ENCODE data around the gene CASKIN1. TPM values are rescaled to one million over a fixed set of nuclear protein-coding genes. Genes with fewer than 3 reads are reported as not detected.

The CASKIN1 gene
- total RNA-seq, 2 donors from 2014 or later = 0.66 to 0.78 TPM

- Histone ChIP-seq H3K9me3 (no peaks in the 10 kb centered on the region), H3K4me1 (peaks cover 23% of the 10 kb centered on the region), H3K27me3 (peaks cover 0 to 5% of the 10 kb centered on the region in 2 donors), H3K27ac (no peak overlapping the region), H3K4me3 (no peak overlapping the region), H3K36me3 (replicated peaks in 1 of 2; ENCODE audit: insufficient read depth in 1 of 2, low read depth in 2 of 2) (peaks cover 13 to 14% of the 10 kb centered on the region in 2 donors)
- ATAC-seq = no peak
- 50 to 52% methylated on average over 2 to 17 of the region's 18 CpGs for WGBS, 2 donors
- no peak for DNase-seq
- no peak for TF ChIP-seq CTCF (IDR thresholded peaks at IDR 0.05)
- TF ChIP-seq POLR2A (IDR thresholded peaks at IDR 0.05) = no peak
- intact Hi-C loops (cut with DNase I) = no loop called here
Observed at GRCh38 chr16:2238150-2238837, 41.9 kb upstream of the CASKIN1 start.

- ATAC-seq (peak; percentile 8), DNase-seq (no peak)
- Histone ChIP-seq H3K4me1 (peaks cover 23% of the 10 kb centered on the region), H3K4me3 (no peak overlapping the region), H3K27me3 (peaks cover 0 to 5% of the 10 kb centered on the region in 2 donors), H3K36me3 (replicated peaks in 1 of 2; ENCODE audit: insufficient read depth in 1 of 2, low read depth in 2 of 2) (peaks cover 10 to 19% of the 10 kb centered on the region in 2 donors), H3K27ac (no peak overlapping the region), H3K9me3 (no peaks in the 10 kb centered on the region)
- no peak for TF ChIP-seq POLR2A (IDR thresholded peaks at IDR 0.05)
- TF ChIP-seq CTCF (IDR thresholded peaks at IDR 0.05) = no peak
- WGBS, 2 donors = 9 to 23% methylated on average over 11 to 65 of the region's 65 CpGs
- intact Hi-C loops (cut with DNase I) = no loop called here
Observed at GRCh38 chr16:2237493-2238149, 41.2 kb upstream of the CASKIN1 start.

GRCh38 chr16:2237102-2237482 lies 40.7 kb upstream of the CASKIN1 start:
- H3K36me3 ChIP-seq (replicated peaks in 1 of 2; ENCODE audit: insufficient read depth in 1 of 2, low read depth in 2 of 2) = peaks cover 8 to 18% of the 10 kb centered on the region in 2 donors
- 6 to 13% methylated on average over 7 to 37 of the region's 40 CpGs for WGBS, 2 donors
- peaks cover 23% of the 10 kb centered on the region for H3K4me1 ChIP-seq
- no peak for DNase-seq
- peaks cover 0 to 5% of the 10 kb centered on the region in 2 donors for H3K27me3 ChIP-seq
- TF ChIP-seq CTCF (IDR thresholded peaks at IDR 0.05) = no peak
- TF ChIP-seq POLR2A (IDR thresholded peaks at IDR 0.05) = no peak
- no peak for ATAC-seq
- H3K4me3 ChIP-seq = no peak overlapping the region
- H3K27ac ChIP-seq = no peak overlapping the region
- intact Hi-C loops (cut with DNase I) = no loop called here
- no peaks in the 10 kb centered on the region for H3K9me3 ChIP-seq

GRCh38 chr16:2236337-2237101 lies 40.1 kb upstream of the CASKIN1 start, which contains the start of gene DNASE1L2:
Gene DNASE1L2, plus strand, starts transcription at chr16:2236444. Its CDS starts 373 bp downstream, at chr16:2236817.
- DNase-seq (peak in 1 of 4 donors; percentile 41), ATAC-seq (peak; percentile 21)
- intact Hi-C loops (cut with DNase I) = no loop called here
- Histone ChIP-seq H3K27ac (no peak within 1 kb of the TSS), H3K36me3 (replicated peaks in 1 of 2; ENCODE audit: insufficient read depth in 1 of 2, low read depth in 2 of 2) (peaks cover 8 to 21% of the 10 kb centered on the region in 2 donors), H3K27me3 (peaks cover 0 to 5% of the 10 kb centered on the region in 2 donors), H3K9me3 (no peaks in the 10 kb centered on the region), H3K4me1 (peaks cover 23% of the 10 kb centered on the region), H3K4me3 (no peak within 1 kb of the TSS)
- 4% methylated on average over 32 of the region's 64 CpGs; no CpG with 5 or more reads in 1 of the 2 donors for WGBS, 2 donors
- TF ChIP-seq POLR2A (IDR thresholded peaks at IDR 0.05) = no peak
- no peak for TF ChIP-seq CTCF (IDR thresholded peaks at IDR 0.05)
